GM13977 (cell line): Measurements from ENCODE around the gene MORF4L1.
"Not testable (repeated sequence)": the region's sequence is repeated elsewhere in the genome, so short reads cannot be mapped to it uniquely, and the experiment has no call there.

ENCODE experiments used
- DNase-seq: peaks from one replicate; pipeline ENCODE4 v3.0.0; 2012; ENCODE audit warnings: low spot score
- in situ Hi-C: fragments of 300-500 bp; cut with MboI; formaldehyde crosslinking; loops from one replicate; pipeline ENCODE4 v1.12.0; 2022; ENCODE audit warnings: low sequenced_read_pairs, low pct_unique_long_range_greater_than_20kb, mixed read lengths, inconsistent platforms; ENCODE audit not compliant: unreplicated experiment
- TF ChIP-seq, protein P1 (sequence below): IDR thresholded peaks from 2 replicates; pipeline ENCODE4 v1.5.1; 2012; ENCODE audit warnings: mild to moderate bottlenecking, control low read depth; ENCODE audit not compliant: insufficient read depth; ENCODE audit errors: extremely low read depth, missing control alignments

The MORF4L1 gene

DNA sequence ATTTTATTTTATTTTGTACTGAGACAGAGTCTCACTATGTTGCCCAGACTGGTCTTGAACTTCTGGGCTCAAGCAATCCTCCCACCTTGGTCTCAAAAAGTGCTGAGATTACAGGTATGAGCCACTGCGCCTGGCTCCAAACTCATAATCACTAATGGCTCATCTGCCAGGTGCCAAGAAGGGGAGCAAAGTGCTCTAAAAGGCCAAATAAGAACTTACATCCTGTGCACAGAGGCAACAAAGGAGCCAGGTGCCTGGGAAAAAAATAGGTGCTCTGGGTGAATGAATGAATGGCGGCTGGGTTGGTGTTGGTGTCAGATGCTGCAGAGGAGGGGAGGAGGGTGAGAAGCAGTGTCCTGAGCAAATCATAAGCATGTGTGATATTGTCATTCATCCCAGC lies 35.6 kb upstream of the MORF4L1 start:
- TF ChIP-seq, protein P1, sequence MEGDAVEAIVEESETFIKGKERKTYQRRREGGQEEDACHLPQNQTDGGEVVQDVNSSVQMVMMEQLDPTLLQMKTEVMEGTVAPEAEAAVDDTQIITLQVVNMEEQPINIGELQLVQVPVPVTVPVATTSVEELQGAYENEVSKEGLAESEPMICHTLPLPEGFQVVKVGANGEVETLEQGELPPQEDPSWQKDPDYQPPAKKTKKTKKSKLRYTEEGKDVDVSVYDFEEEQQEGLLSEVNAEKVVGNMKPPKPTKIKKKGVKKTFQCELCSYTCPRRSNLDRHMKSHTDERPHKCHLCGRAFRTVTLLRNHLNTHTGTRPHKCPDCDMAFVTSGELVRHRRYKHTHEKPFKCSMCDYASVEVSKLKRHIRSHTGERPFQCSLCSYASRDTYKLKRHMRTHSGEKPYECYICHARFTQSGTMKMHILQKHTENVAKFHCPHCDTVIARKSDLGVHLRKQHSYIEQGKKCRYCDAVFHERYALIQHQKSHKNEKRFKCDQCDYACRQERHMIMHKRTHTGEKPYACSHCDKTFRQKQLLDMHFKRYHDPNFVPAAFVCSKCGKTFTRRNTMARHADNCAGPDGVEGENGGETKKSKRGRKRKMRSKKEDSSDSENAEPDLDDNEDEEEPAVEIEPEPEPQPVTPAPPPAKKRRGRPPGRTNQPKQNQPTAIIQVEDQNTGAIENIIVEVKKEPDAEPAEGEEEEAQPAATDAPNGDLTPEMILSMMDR: no peak
- DNase-seq: no peak
- in situ Hi-C loops: no loop called here

DNA sequence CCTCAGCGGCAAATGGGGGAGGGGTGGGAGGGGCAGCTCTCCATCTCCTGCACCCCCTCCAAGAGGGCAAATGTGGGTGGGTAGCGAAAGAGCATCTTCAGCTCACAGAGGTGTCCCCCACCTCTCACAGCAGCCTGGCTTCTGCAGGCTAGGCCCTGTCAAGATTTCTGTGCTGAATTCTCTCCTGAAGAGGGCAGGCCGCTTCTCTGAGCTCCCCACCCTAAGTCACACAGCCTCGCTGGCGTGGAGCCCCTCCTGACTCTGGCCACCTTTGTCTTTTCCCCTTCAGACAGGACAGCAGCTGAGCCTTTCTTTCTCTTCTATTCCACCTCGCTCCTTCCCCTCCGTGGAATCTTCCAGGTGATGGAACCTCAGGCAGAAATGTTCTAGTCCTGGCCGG lies 35.1 kb upstream of the MORF4L1 start:
- TF ChIP-seq, protein P1: no peak
- in situ Hi-C loops: no loop called here
- no peak for DNase-seq

DNA sequence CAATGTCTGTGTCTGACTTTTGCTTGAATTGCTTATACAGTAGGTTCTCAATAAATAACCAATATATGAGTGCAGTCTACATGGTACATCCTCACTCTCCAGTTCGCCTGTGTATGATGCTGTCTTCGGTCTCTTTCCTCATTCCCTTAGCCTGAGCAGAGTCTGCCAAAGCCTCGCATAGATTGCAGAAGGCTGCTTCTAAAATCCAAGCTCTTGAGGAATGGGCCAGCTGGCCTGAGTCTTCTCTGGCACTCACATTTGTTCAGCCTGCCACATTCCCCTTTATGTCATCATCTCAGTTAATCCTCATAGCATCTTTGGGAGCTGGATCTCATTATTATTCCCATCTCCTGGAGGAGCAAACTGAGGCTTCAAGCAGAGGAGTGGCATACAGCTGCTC lies 34.2 kb upstream of the MORF4L1 start:
- in situ Hi-C loops: no loop called here
- no peak for DNase-seq
- TF ChIP-seq, protein P1: no peak

DNA sequence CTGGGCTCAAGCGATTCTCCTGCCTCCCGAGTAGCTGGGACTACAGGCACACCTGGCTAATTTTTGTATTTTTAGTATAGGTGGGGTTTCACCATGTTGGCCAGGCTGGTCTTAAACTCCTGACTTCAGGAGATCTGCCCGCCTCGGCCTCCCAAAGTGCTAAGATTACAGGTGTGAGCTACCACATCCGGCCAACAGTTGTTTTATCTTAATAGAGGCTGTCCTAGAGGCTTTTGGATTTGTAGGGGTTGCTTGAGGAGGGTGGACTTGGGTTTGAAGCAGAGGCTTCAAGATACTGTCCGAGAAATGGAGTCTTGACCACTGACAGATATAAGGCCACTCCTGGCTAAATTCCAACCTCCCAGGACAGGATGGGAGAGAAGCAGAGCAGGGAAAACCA lies 33.5 kb upstream of the MORF4L1 start:
- in situ Hi-C loops, DNase-seq: not testable (repeated sequence)

DNA sequence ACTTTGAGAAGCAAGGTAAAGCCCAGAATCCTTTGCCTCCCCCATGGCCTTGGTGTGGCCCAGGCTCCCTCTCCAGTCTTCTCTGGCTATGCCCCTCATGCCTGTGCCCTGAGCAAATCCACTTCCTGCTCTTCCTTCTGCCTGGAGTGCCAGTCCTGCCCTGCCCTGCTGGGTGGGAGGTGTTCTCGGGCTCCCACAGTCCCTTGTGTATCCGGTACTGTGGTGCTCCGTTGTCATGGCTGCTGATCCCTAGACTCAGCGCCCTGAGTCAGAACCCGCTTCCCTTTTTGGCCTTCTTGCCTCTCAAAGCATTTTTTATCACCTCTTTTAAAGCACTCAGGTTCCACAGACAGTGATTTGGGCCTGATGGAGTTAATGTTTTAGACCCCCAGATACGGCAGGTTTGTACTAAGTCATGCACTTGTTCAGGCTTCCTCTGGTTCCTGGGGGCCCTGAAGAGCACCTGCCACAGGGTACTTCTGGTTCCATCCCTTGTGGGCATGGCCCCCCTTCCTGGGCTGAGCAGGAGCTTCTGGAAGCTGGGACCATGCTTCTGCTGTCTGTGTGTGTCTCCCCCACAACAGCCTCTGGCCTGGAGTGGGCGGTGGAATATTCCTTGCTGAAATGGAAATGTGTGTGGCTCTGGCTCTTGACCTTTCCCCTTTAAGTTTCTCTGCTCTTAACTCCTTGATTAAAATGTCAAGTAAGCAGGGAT lies 31.9 kb upstream of the MORF4L1 start:
- peak; percentile 36 for DNase-seq
- in situ Hi-C loops: no loop called here

DNA sequence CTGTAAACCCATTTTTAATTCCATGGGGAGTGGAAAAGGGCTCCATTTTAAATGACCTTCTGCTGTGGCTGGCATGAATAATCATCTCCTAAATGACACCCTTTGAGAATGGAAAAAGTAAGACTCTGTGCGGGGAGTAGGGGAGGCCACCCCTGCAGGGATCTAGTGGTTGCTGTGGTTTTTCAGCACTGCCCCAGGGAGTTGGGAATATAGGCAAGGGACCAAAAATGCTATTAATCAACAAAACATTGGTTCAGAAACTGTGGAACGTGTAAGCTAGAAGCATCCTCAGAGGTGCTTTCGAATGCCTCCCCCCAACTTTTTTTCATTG lies 31.3 kb upstream of the MORF4L1 start:
- peak; percentile 27 for DNase-seq
- in situ Hi-C loops: no loop called here
- TF ChIP-seq, protein P1: no peak

More for the DNA sequence above, 31.9 kb upstream of the MORF4L1 start:
- TF ChIP-seq, protein P1: no peak

DNA sequence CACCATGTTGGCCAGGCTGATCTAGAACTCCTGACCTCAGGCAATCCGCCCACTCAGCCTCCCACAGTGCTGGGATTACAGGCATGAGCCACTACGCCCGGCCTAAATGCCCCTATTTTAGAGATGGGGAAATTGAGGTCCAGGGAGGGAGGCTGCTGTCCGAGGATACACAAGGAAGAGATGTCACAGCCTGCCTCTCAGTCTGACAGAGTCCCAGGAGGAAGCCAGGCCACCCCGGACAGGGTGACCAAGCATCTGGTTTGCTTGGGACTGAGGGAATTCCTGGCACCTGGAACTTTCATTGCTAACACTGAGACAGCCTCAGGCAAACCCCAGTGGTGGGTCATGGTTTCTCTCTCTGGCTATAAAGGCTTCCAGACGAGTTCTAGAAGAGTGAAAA lies 30.8 kb upstream of the MORF4L1 start:
- in situ Hi-C loops: no loop called here
- peak; percentile 38 for DNase-seq
- TF ChIP-seq, protein P1: no peak
